ENCODE results near the gene CYP4V2.
A peak's percentile ranks its signal among the peaks of the same experiment; 100 is the strongest.

CYP4V2 gene

GRCh38 chr4:186189656-186190055 lies 1.7 kb upstream of the CYP4V2 start:
- DNase-seq (ENCODE audit: low read depth): no peak

DNA sequence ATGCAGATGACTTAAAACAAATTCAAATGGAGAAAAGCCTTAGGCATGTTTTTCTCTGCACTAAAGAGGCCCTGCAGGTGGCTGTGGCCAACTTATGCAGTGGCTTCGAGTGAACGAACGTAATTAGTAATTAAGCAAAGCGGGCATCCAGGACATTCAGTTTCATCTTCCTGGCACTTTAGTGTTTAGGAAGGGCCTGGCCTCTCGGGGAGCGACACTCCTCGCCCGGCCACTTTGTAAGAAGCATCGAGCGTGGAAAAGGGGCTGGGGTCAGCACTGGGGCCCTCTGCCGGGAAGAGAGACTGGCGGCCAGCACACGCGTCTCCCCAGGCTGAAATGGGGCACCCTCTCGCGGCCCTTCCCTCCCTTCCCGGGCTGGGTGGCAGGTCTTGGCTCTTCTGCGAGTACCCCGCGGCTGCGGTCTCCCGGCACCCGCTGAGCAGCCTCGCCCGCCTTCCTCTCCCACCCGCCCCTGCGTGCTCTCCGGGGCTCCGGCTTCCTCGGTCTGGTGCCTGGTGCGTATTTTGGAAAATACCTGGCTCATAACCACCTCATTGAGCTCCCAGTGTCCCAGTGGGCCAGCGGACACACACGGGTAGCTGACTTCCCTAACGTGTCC lies 677 bp upstream of the CYP4V2 start:
- DNase-seq (ENCODE audit: low read depth): no peak

DNA sequence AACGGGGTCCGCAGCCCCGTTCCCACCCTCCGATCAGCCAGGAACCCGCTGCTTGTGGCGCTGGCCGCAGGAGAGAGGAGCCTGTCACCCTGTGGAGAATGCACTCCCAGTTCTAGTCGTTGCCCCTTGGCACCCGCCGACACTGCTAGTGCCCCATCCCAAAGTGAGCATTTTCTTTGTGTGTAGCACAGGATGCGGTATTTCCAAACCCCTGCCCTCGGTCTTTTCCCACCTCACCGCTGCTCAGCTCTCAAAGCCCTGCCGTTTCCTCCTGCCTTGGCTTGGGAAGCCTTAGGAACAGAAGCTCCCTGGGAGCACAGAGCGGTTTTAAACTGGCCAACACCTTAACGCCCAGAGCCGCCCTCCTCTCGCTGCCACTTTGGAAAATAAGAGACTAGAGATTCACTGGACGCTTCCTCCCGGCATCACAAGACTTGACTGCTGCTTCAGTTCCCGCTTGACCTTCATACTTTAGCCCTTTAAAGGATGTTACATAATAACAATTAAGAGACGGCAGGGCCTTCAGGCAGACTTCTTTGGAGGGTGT lies 772 bp downstream of the CYP4V2 start:
- DNase-seq (ENCODE audit: low read depth): peak; percentile 27

DNA sequence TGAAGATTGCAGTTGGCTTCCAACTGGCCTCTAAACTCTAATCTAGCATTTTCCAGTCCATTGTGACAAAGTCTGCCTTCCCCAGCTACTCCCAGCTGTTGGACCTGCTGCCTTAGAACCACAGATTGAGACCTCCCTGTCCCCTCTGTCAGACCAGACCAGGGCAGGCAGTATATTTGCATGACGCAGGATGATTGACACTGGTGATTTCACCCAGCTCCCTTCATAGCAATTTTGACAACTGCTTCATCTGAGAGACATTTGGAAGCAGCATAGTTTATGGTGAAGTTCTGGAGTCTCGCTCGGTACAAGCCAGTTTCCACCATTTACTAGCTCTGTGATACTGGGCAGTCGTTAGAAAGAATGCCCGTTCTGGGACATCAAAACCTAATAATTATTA lies 2.5 kb downstream of the CYP4V2 start:
- DNase-seq (ENCODE audit: low read depth): no peak

GRCh38 chr4:186196063-186196462 lies 4.7 kb downstream of the CYP4V2 start:
- DNase-seq (ENCODE audit: low read depth): no peak

GRCh38 chr4:186200516-186200915 lies 9.1 kb downstream of the CYP4V2 start:
- DNase-seq (ENCODE audit: low read depth): no peak

DNA sequence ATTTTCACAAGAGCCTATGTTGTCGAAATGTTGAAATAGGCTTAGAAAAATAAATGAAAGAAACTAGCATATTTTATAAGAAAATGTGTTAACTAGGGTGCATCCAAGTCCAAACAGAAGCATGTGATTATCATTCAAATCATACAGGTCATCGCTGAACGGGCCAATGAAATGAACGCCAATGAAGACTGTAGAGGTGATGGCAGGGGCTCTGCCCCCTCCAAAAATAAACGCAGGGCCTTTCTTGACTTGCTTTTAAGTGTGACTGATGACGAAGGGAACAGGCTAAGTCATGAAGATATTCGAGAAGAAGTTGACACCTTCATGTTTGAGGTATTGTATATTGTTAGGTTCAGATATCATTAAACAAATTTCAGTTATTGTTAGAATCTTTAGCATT lies 9.6 kb downstream of the CYP4V2 start:
- no peak for DNase-seq (ENCODE audit: low read depth)

DNA sequence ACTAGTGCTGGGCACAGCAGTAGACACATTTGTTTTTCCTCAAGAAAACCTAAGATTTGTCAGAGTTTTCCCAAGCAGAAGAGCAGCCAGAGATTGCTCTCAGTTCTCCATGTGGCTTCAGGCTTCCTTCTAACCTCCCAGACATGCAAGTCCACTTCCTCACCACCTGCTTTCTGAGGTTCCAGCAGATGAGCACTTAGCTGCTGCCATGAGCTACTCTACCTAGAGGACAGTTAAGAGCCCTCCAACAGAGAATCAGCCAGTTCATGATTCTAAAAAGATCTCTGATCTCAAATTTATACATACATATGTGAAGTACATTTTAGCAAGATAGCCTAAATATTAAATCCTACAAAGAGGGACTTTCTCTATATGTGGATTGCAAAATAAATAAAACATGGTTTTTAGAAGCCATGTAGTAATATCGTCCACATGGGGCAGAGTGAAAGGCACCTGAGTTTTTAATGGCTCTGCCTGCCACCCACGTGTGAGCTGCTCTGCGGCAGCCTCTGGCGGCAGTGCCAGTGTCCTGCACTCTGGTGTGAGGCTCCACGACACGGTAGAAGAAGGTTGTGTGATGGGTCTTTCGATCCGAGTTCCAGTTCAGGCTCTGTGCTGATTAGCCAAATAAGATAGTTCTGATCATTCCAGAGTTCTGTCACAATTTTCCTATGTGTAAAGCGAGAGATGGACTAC lies 10.3 kb downstream of the CYP4V2 start:
- DNase-seq (ENCODE audit: low read depth): no peak

GRCh38 chr4:186202490-186203140 lies 11.2 kb downstream of the CYP4V2 start:
- DNase-seq (ENCODE audit: low read depth): no peak

GRCh38 chr4:186203406-186203805 lies 12.0 kb downstream of the CYP4V2 start:
- DNase-seq (ENCODE audit: low read depth): no peak

DNA sequence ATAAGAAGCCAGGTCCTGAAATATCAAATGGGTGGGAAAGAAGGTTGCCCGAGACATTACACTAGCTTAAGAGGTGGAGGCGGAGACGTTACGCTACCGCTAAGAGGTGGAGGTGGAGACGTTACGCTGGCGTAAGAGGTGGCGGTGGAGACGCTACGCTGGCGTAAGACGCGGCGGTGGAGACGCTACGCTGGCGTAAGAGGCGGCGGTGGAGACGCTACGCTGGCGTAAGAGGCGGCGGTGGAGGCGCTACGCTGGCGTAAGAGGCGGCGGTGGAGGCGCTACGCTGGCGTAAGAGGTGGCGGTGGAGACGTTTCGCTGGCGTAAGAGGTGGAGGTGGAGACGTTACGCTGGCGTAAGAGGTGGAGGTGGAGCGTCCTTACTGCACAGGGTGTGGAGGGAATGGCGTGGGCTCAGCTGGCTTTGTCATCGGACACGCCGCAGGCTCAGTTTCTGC lies 12.8 kb downstream of the CYP4V2 start:
- DNase-seq (ENCODE audit: low read depth): peak; percentile 67

- no peak for DNase-seq (ENCODE audit: low read depth)
These were observed 13.3 kb downstream of the CYP4V2 start for GRCh38 chr4:186204686-186205085.

GRCh38 chr4:186205156-186205555 lies 13.8 kb downstream of the CYP4V2 start:
- DNase-seq (ENCODE audit: low read depth): no peak

GRCh38 chr4:186216465-186217024 lies 25.2 kb downstream of the CYP4V2 start:
- DNase-seq (ENCODE audit: low read depth): no peak

DNA sequence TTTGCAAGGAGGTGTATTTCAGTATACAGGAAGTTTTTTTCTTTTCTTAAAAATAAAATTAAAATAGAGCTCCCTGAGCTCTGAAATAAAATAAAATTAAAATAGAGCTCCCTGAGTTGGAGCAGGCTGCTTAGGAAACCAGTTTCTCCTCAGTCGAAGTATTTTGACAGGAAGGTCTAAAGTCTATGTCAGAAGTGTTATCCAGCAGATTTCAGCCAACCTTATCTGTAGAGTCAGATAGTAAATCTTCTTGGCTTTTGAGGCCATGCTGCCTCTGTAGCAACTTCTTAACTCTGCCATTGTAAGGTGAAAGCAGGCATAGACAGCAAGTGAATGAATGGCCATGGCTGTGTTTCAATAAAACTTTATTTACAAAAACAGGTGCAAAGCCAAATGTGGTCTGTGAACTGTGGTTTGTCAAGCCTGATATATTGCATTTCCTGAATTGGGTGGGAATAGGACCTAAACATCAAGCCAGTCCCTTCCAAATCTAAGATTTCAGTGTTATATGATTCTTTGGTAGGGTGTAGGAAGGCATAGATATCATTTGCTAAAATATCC lies 26.4 kb downstream of the CYP4V2 start:
- DNase-seq (ENCODE audit: low read depth): no peak

GRCh38 chr4:186221624-186222023 lies 30.3 kb downstream of the CYP4V2 start:
- DNase-seq (ENCODE audit: low read depth): no peak

GRCh38 chr4:186225848-186226247 lies 34.5 kb downstream of the CYP4V2 start:
- DNase-seq (ENCODE audit: low read depth): no peak

GRCh38 chr4:186226521-186227189 lies 35.3 kb downstream of the CYP4V2 start:
- no peak for DNase-seq (ENCODE audit: low read depth)

GRCh38 chr4:186227221-186227620 lies 35.9 kb downstream of the CYP4V2 start, which contains the start of gene KLKB1:
Gene KLKB1, plus strand, starts transcription at chr4:186227507. Its CDS starts 689 bp downstream, at chr4:186228196.
- no peak for DNase-seq (ENCODE audit: low read depth)

- no peak for DNase-seq (ENCODE audit: low read depth)
These were observed 36.6 kb downstream of the CYP4V2 start for GRCh38 chr4:186227744-186228513.

GRCh38 chr4:186228514-186228894 lies 37.1 kb downstream of the CYP4V2 start:
- no peak for DNase-seq (ENCODE audit: low read depth)
